ENCODE data around the gene HIVEP2. TPM values are rescaled to one million over a fixed set of nuclear protein-coding genes. Genes with fewer than 3 reads are reported as not detected.

Gene HIVEP2
- total RNA-seq, 1 experiment from 2014 or later, result 3.0 TPM

DNA sequence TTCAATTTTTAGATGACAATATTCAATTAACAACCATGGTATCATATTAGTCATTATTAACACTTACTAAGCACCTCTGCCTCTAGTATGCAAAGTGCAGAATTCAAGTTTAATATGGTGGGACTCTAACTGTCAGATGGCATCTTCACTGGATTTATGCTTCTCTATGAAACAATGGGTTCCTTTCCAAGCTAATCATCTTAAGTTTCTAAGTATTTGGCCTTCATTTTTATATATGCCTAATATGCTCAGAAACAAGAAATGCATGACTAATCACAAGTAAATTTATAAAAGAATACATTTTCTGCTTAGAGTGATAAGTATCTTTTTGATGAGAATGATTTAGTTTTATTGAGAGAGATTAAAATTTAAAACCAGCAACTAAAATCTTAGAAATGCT lies 144.7 kb downstream of the HIVEP2 start:
- Histone ChIP-seq H3K36me3 (ENCODE audit: insufficient read depth, low read length) (no peaks in the 10 kb centered on the region), H3K27ac (ENCODE audit: low read length) (no peak overlapping the region), H3K4me2 (ENCODE audit: low read depth, low read length, poor library complexity, severe bottlenecking) (no peak overlapping the region), H2AFZ (ENCODE audit: low read length) (no peak overlapping the region), H4K20me1 (ENCODE audit: insufficient read depth, low read depth, low read length) (no peaks in the 10 kb centered on the region), H3K9me3 (ENCODE audit: low read length) (no peaks in the 10 kb centered on the region), H3K79me2 (ENCODE audit: low read length) (no peaks in the 10 kb centered on the region), H3K27me3 (ENCODE audit: low read length) (no peaks in the 10 kb centered on the region), H3K4me1 (ENCODE audit: low read length) (no peaks in the 10 kb centered on the region), H3K9ac (ENCODE audit: low read length) (no peak overlapping the region), H3K9me2 (replicated peaks; ENCODE audit: insufficient read depth, low read length) (no peaks in the 10 kb centered on the region), H3K4me3 (ENCODE audit: low read length) (no peak overlapping the region)
- no peak for DNase-seq

DNA sequence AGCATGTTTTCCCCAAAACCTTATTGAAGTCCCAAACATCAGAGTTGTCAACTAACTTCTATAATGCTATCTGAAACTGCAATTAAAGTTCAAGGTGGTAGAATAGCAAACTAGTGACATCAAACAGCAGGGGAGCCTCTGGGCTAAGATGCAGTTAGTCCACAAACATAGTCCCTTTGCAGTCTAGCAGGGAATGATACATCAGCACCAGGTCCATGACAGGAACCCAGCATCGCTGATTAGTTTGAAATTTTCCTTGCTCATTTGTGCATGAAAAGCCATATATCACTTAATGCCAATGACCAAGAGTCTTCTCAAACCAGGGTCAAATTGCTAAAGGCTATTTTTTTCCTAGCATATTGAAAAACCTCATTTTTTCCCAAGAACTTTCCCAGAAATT lies 145.3 kb downstream of the HIVEP2 start:
- Histone ChIP-seq H3K27ac (ENCODE audit: low read length) (no peak overlapping the region), H3K4me1 (ENCODE audit: low read length) (no peaks in the 10 kb centered on the region)

DNA sequence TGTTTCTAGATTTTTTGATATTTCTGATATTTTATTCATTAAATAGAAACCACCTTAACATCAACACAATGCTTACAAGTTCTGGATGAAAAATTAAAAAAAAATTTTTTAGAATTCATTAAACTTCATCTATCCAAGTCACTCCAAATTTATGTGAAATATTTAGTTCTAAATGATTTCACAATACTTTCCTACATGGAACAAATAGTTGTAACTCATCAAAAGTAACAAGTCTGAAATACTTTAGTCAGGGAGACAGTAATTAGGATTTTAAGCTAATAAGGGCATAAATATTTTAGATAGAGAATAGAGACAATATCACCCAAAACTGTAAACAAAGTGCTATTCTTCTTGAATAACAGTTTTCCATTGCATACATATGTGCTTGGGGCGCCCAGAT lies 147.8 kb downstream of the HIVEP2 start:
- Histone ChIP-seq H3K9me3 (ENCODE audit: low read length) (no peaks in the 10 kb centered on the region), H3K4me1 (ENCODE audit: low read length) (no peaks in the 10 kb centered on the region), H3K27ac (ENCODE audit: low read length) (no peak overlapping the region), H3K27me3 (ENCODE audit: low read length) (no peaks in the 10 kb centered on the region), H3K4me3 (ENCODE audit: low read length) (no peak overlapping the region), H4K20me1 (ENCODE audit: insufficient read depth, low read depth, low read length) (no peaks in the 10 kb centered on the region), H3K9me2 (replicated peaks; ENCODE audit: insufficient read depth, low read length) (no peaks in the 10 kb centered on the region), H3K79me2 (ENCODE audit: low read length) (no peaks in the 10 kb centered on the region), H3K36me3 (ENCODE audit: insufficient read depth, low read length) (no peaks in the 10 kb centered on the region), H3K4me2 (ENCODE audit: low read depth, low read length, poor library complexity, severe bottlenecking) (no peak overlapping the region), H3K9ac (ENCODE audit: low read length) (no peak overlapping the region), H2AFZ (ENCODE audit: low read length) (no peak overlapping the region)
- DNase-seq, result no peak

More for the DNA sequence above, 145.3 kb downstream of the HIVEP2 start:
- Histone ChIP-seq H3K79me2 (ENCODE audit: low read length) (no peaks in the 10 kb centered on the region), H3K36me3 (ENCODE audit: insufficient read depth, low read length) (no peaks in the 10 kb centered on the region), H3K27me3 (ENCODE audit: low read length) (no peaks in the 10 kb centered on the region), H3K9me3 (ENCODE audit: low read length) (no peaks in the 10 kb centered on the region), H3K9ac (ENCODE audit: low read length) (no peak overlapping the region), H4K20me1 (ENCODE audit: insufficient read depth, low read depth, low read length) (no peaks in the 10 kb centered on the region), H3K9me2 (replicated peaks; ENCODE audit: insufficient read depth, low read length) (no peaks in the 10 kb centered on the region), H3K4me2 (ENCODE audit: low read depth, low read length, poor library complexity, severe bottlenecking) (no peak overlapping the region), H3K4me3 (ENCODE audit: low read length) (no peak overlapping the region), H2AFZ (ENCODE audit: low read length) (no peak overlapping the region)
- no peak for DNase-seq

DNA sequence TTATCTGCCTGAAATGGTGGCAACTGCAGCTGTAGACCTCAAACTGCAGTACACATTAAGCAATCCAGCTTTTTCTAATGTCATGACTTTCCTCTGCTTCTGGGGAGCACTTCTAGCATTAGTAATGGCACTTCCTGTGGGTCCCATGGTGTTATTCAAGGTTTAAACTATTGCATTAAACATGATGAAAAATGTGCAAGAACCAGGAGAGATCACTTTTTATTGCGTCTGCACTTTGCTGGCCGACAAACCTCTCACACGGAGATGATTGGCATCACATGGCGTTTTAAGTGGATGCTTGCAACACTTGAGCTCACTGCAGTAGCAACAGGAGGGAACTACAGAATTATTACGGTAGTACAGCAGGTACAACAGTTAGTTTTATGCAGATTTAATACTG lies 148.4 kb downstream of the HIVEP2 start:
- Histone ChIP-seq H3K4me2 (ENCODE audit: low read depth, low read length, poor library complexity, severe bottlenecking) (no peak overlapping the region), H3K27me3 (ENCODE audit: low read length) (no peaks in the 10 kb centered on the region), H3K4me1 (ENCODE audit: low read length) (no peaks in the 10 kb centered on the region)

DNA sequence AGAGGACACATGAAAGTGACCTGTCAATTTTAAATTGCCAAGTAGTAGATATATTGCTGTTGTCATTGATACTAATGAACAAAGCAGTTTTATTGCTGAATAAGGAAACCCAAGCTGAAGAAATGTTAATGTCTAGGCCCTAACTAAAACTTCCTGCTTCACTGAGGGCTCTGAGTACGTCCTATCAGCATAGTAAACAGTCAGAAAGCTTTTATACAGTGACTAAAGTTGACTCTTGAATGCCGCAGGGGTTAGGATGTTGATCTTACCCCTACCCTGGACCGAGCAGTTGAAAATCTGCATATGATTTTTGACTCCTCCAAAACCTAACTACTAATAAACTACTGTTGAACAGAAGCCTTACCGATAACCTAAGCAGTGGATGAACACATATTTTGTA lies 149.0 kb downstream of the HIVEP2 start:
- Histone ChIP-seq H3K27me3 (ENCODE audit: low read length) (no peaks in the 10 kb centered on the region), H3K4me3 (ENCODE audit: low read length) (no peak overlapping the region), H3K27ac (ENCODE audit: low read length) (no peak overlapping the region), H3K9me3 (ENCODE audit: low read length) (no peaks in the 10 kb centered on the region), H3K4me1 (ENCODE audit: low read length) (no peaks in the 10 kb centered on the region), H2AFZ (ENCODE audit: low read length) (no peak overlapping the region), H3K4me2 (ENCODE audit: low read depth, low read length, poor library complexity, severe bottlenecking) (no peak overlapping the region), H3K36me3 (ENCODE audit: insufficient read depth, low read length) (no peaks in the 10 kb centered on the region), H3K79me2 (ENCODE audit: low read length) (no peaks in the 10 kb centered on the region), H3K9me2 (replicated peaks; ENCODE audit: insufficient read depth, low read length) (no peaks in the 10 kb centered on the region), H4K20me1 (ENCODE audit: insufficient read depth, low read depth, low read length) (no peaks in the 10 kb centered on the region), H3K9ac (ENCODE audit: low read length) (no peak overlapping the region)
- no peak for DNase-seq

More for the DNA sequence above, 148.4 kb downstream of the HIVEP2 start:
- Histone ChIP-seq H2AFZ (ENCODE audit: low read length) (no peak overlapping the region), H3K79me2 (ENCODE audit: low read length) (no peaks in the 10 kb centered on the region), H3K36me3 (ENCODE audit: insufficient read depth, low read length) (no peaks in the 10 kb centered on the region), H3K4me3 (ENCODE audit: low read length) (no peak overlapping the region), H3K9ac (ENCODE audit: low read length) (no peak overlapping the region), H3K27ac (ENCODE audit: low read length) (no peak overlapping the region), H3K9me3 (ENCODE audit: low read length) (no peaks in the 10 kb centered on the region), H4K20me1 (ENCODE audit: insufficient read depth, low read depth, low read length) (no peaks in the 10 kb centered on the region), H3K9me2 (replicated peaks; ENCODE audit: insufficient read depth, low read length) (no peaks in the 10 kb centered on the region)
- DNase-seq, result no peak

DNA sequence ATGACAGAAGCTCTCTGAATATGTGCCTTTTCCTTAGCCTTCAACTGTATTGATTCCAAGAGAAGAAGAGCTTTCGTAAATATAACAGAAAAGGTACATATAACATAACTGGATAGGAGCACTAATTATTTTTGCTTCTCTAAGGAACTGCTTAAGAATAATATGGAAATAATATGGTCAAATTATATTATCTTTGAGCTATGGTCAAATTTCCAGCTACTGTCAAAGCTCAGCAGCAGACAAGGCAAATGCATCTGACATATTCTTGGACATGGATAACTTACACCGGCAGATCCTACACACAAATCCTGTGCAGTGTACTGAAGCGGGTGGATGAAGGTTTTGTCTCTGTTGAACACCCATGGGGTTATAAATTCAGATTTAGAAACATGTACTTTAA lies 150.6 kb downstream of the HIVEP2 start:
- Histone ChIP-seq H3K9ac (ENCODE audit: low read length) (no peak overlapping the region), H3K9me3 (ENCODE audit: low read length) (no peaks in the 10 kb centered on the region), H3K4me3 (ENCODE audit: low read length) (no peak overlapping the region), H3K4me1 (ENCODE audit: low read length) (no peaks in the 10 kb centered on the region), H3K27me3 (ENCODE audit: low read length) (no peaks in the 10 kb centered on the region), H3K4me2 (ENCODE audit: low read depth, low read length, poor library complexity, severe bottlenecking) (no peak overlapping the region), H3K9me2 (replicated peaks; ENCODE audit: insufficient read depth, low read length) (no peaks in the 10 kb centered on the region), H3K79me2 (ENCODE audit: low read length) (no peaks in the 10 kb centered on the region), H4K20me1 (ENCODE audit: insufficient read depth, low read depth, low read length) (no peaks in the 10 kb centered on the region), H3K36me3 (ENCODE audit: insufficient read depth, low read length) (no peaks in the 10 kb centered on the region), H3K27ac (ENCODE audit: low read length) (no peak overlapping the region), H2AFZ (ENCODE audit: low read length) (no peak overlapping the region)
- DNase-seq, result no peak

DNA sequence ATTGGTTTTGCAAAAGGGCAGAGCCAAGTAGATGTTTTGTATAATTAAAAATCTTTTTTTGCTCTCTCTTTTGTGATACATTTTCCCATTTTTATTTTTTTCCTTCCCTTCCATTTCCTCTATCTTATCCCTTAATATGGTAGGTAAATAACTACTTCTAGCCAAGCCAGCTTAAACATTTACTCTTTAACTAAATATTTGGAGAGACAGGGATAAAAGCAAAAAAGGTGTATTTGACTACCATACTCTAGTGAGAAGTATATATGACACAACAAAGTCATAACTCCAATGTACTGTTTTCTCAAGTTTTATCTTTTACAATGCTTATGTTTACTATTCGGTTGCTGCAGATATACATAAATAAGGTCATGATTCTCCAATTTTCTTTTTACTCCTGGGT lies 154.7 kb downstream of the HIVEP2 start:
- H3K9me3 ChIP-seq (ENCODE audit: low read length), result no peaks in the 10 kb centered on the region
- no peak overlapping the region for H3K4me2 ChIP-seq (ENCODE audit: low read depth, low read length, poor library complexity, severe bottlenecking)
- H3K9ac ChIP-seq (ENCODE audit: low read length), result no peak overlapping the region
- H3K4me1 ChIP-seq (ENCODE audit: low read length), result no peaks in the 10 kb centered on the region
- no peak overlapping the region for H3K27ac ChIP-seq (ENCODE audit: low read length)
- H3K4me3 ChIP-seq (ENCODE audit: low read length), result no peak overlapping the region
- DNase-seq, result no peak
- no peaks in the 10 kb centered on the region for H3K27me3 ChIP-seq (ENCODE audit: low read length)
- no peak overlapping the region for H2AFZ ChIP-seq (ENCODE audit: low read length)
- H3K36me3 ChIP-seq (ENCODE audit: insufficient read depth, low read length), result no peaks in the 10 kb centered on the region
- H4K20me1 ChIP-seq (ENCODE audit: insufficient read depth, low read depth, low read length), result no peaks in the 10 kb centered on the region
- no peaks in the 10 kb centered on the region for H3K9me2 ChIP-seq (replicated peaks; ENCODE audit: insufficient read depth, low read length)
- H3K79me2 ChIP-seq (ENCODE audit: low read length), result no peaks in the 10 kb centered on the region

DNA sequence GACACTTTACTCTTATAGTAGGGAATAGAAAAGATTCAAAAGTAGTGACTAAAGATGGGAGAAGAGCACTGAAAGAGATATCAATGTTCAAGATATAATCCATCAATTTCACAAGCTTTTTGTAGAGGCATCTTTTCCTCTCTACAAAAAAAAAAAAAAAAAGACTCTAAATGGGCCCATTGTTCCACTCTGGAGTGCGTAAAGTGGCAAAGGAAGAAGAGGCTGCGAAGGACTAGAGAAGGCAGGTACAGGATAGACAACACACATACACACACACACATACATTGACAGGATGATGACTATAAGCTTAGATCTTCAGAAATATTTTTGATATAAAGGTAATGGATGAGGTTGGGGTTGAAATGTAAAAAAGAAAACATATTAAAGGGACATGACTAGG lies 157.6 kb downstream of the HIVEP2 start:
- Histone ChIP-seq H3K79me2 (ENCODE audit: low read length) (no peaks in the 10 kb centered on the region), H3K9me2 (replicated peaks; ENCODE audit: insufficient read depth, low read length) (no peaks in the 10 kb centered on the region), H3K9me3 (ENCODE audit: low read length) (no peaks in the 10 kb centered on the region), H4K20me1 (ENCODE audit: insufficient read depth, low read depth, low read length) (no peaks in the 10 kb centered on the region), H3K4me1 (ENCODE audit: low read length) (no peaks in the 10 kb centered on the region), H3K27me3 (ENCODE audit: low read length) (no peaks in the 10 kb centered on the region), H3K9ac (ENCODE audit: low read length) (no peak overlapping the region), H3K27ac (ENCODE audit: low read length) (no peak overlapping the region), H3K36me3 (ENCODE audit: insufficient read depth, low read length) (no peaks in the 10 kb centered on the region), H3K4me2 (ENCODE audit: low read depth, low read length, poor library complexity, severe bottlenecking) (no peak overlapping the region), H3K4me3 (ENCODE audit: low read length) (no peak overlapping the region), H2AFZ (ENCODE audit: low read length) (no peak overlapping the region)
- no peak for DNase-seq

DNA sequence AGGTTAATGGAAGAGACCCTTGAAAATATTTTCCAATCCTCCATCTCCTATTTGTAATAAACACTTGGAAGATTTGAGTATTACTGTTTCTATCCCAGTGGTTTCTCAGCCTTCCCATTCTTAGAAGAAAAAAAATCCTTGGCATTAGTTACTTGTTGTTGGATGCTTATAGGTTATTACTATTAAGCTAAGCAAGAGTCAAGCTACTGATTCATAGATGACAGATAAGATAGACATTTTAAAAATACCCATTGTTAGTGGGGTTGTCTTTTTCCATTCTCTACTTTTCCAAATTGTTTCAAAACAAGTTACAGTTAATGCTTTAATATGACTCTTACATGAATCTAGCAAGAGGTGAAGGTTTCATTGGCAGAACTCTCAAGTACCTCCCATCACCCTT lies 158.5 kb downstream of the HIVEP2 start:
- Histone ChIP-seq H3K27me3 (ENCODE audit: low read length) (no peaks in the 10 kb centered on the region), H3K9me3 (ENCODE audit: low read length) (no peaks in the 10 kb centered on the region), H3K4me3 (ENCODE audit: low read length) (no peak overlapping the region), H4K20me1 (ENCODE audit: insufficient read depth, low read depth, low read length) (no peaks in the 10 kb centered on the region), H3K27ac (ENCODE audit: low read length) (no peak overlapping the region), H3K9me2 (replicated peaks; ENCODE audit: insufficient read depth, low read length) (no peaks in the 10 kb centered on the region), H3K79me2 (ENCODE audit: low read length) (no peaks in the 10 kb centered on the region), H3K4me1 (ENCODE audit: low read length) (no peaks in the 10 kb centered on the region), H3K4me2 (ENCODE audit: low read depth, low read length, poor library complexity, severe bottlenecking) (no peak overlapping the region), H3K9ac (ENCODE audit: low read length) (no peak overlapping the region), H3K36me3 (ENCODE audit: insufficient read depth, low read length) (no peaks in the 10 kb centered on the region), H2AFZ (ENCODE audit: low read length) (no peak overlapping the region)
- DNase-seq, result no peak
